LNCaP clone FGC (cell line): Measurements from ENCODE around the gene OR5B17.
"Not testable (repeated sequence)": the region's sequence is repeated elsewhere in the genome, so short reads cannot be mapped to it uniquely, and the experiment has no call there.

Experiments used
- DNase-seq: peaks from one replicate; pipeline ENCODE4 v3.0.0-alpha.2; 2011; ENCODE audit warnings: low read depth
- H3K4me3 ChIP-seq: 2 replicates; pipeline ENCODE4 v1.5.1; 2011; ENCODE audit warnings: mild to moderate bottlenecking, low read depth, low read length, control low read depth
- CTCF ChIP-seq: IDR thresholded peaks from 2 replicates; pipeline ENCODE4 v1.5.1; 2012; ENCODE audit warnings: mild to moderate bottlenecking; ENCODE audit not compliant: control insufficient read depth, insufficient read depth; ENCODE audit errors: extremely low read depth

Gene OR5B17

GRCh38 chr11:58358969-58359368 lies at the start of gene OR5B17:
Gene OR5B17 (minus strand): TSS chr11:58359069. CDS start chr11:58359069, 0 bp downstream.
- no peak for TF ChIP-seq CTCF

GRCh38 chr11:58406774-58407173 lies 47.9 kb upstream of the OR5B17 start, which contains the start of gene OR5B3:
Gene OR5B3 (minus strand): TSS chr11:58406874. CDS start chr11:58403409, 3,465 bp downstream.
- TF ChIP-seq CTCF, result no peak
- H3K4me3 ChIP-seq, result no peak within 1 kb of the TSS
- DNase-seq, result no peak

More at GRCh38 chr11:58358969-58359368, at the start of gene OR5B17:
- H3K4me3 ChIP-seq, result no peak within 1 kb of the TSS
- DNase-seq, result no peak

- not testable (repeated sequence) for DNase-seq, H3K4me3 ChIP-seq
Measured at GRCh38 chr11:58399622-58400021, 40.8 kb upstream of the OR5B17 start.

- TF ChIP-seq CTCF, result no peak
- no peak overlapping the region for H3K4me3 ChIP-seq
- no peak for DNase-seq
Measured at GRCh38 chr11:58395581-58395980, 36.7 kb upstream of the OR5B17 start.

- TF ChIP-seq CTCF, result no peak
- H3K4me3 ChIP-seq, result no peak overlapping the region
- no peak for DNase-seq
Measured at GRCh38 chr11:58394195-58394594, 35.3 kb upstream of the OR5B17 start.

GRCh38 chr11:58392746-58393145 lies 33.9 kb upstream of the OR5B17 start:
- TF ChIP-seq CTCF, result no peak
- DNase-seq, result peak; percentile 74
- no peak overlapping the region for H3K4me3 ChIP-seq

GRCh38 chr11:58391879-58392278 lies 33.0 kb upstream of the OR5B17 start:
- H3K4me3 ChIP-seq, result no peak overlapping the region
- no peak for TF ChIP-seq CTCF
- no peak for DNase-seq
